GM23338 (cell line): ENCODE results near the gene PAQR5. TPM values are rescaled to one million over a fixed set of nuclear protein-coding genes. Genes with fewer than 3 reads are reported as not detected.
"Not testable (repeated sequence)": the region's sequence is repeated elsewhere in the genome, so short reads cannot be mapped to it uniquely, and the experiment has no call there.

Experiments used
- ATAC-seq: fragments of 200-7000 bp; cut with Tn5 transposase; 3 replicates; pipeline ENCODE4 v1.9.1; 2020
- DNase-seq: peaks from one replicate; pipeline ENCODE4 v3.0.0-alpha.2; 2015; ENCODE audit warnings: low spot score
- H2AFZ ChIP-seq: fragments of 200-600 bp; sonication (generic); 2 replicates; pipeline ENCODE4 v1.8.0; 2016; ENCODE audit warnings: antibody characterized with exemption, mild to moderate bottlenecking, moderate library complexity
- H3F3A ChIP-seq: fragments of 200-600 bp; sonication (generic); replicated peaks from 2 replicates; pipeline ENCODE4 v1.8.0; 2017; ENCODE audit warnings: antibody characterized with exemption, mixed run types, low read depth
- H3K27ac ChIP-seq: fragments of 200-600 bp; sonication (generic); 2 replicates; pipeline ENCODE4 v1.6.1; 2016; ENCODE audit warnings: low read depth
- H3K27me3 ChIP-seq: fragments of 200-600 bp; sonication (generic); 2 replicates; pipeline ENCODE4 v1.8.0; 2016; ENCODE audit warnings: mild to moderate bottlenecking, mixed run types, moderate library complexity; ENCODE audit not compliant: insufficient read depth
- H3K36me3 ChIP-seq: fragments of 200-600 bp; sonication (generic); 2 replicates; pipeline ENCODE4 v1.8.0; 2016; ENCODE audit warnings: mild to moderate bottlenecking; ENCODE audit not compliant: insufficient read depth
- H3K4me1 ChIP-seq: fragments of 200-600 bp; sonication (generic); 2 replicates; pipeline ENCODE4 v1.8.0; 2016; ENCODE audit warnings: mild to moderate bottlenecking, moderate library complexity; ENCODE audit not compliant: insufficient read depth
- H3K4me2 ChIP-seq: fragments of 200-600 bp; sonication (generic); 2 replicates; pipeline ENCODE4 v1.7.1; 2017; ENCODE audit warnings: mixed run types
- H3K4me3 ChIP-seq: fragments of 200-600 bp; sonication (generic); 2 replicates; pipeline ENCODE4 v1.6.1; 2016; ENCODE audit warnings: mixed run types
- H3K79me2 ChIP-seq: fragments of 200-600 bp; sonication (generic); replicated peaks from 2 replicates; pipeline ENCODE4 v1.8.0; 2017; ENCODE audit warnings: mild to moderate bottlenecking; ENCODE audit not compliant: insufficient read depth
- H3K9me2 ChIP-seq: fragments of 200-600 bp; sonication (generic); 2 replicates; pipeline ENCODE4 v1.8.0; 2017; ENCODE audit not compliant: insufficient read depth
- H4K20me1 ChIP-seq: fragments of 200-600 bp; sonication (generic); replicated peaks from 2 replicates; pipeline ENCODE4 v1.8.0; 2017; ENCODE audit warnings: mild to moderate bottlenecking; ENCODE audit not compliant: insufficient read depth
- H3K27ac Mint-ChIP-seq: 2 replicates; pipeline ENCODE4 v1.8.0; 2020; ENCODE audit warnings: inconsistent platforms, mild to moderate bottlenecking, moderate library complexity, mixed read lengths
- H3K27me3 Mint-ChIP-seq: 3 replicates; pipeline ENCODE4 v1.8.0; 2022; ENCODE audit warnings: low read depth, mild to moderate bottlenecking, moderate library complexity, mixed read lengths, inconsistent platforms; ENCODE audit not compliant: insufficient read depth, poor library complexity
- H3K36me3 Mint-ChIP-seq: 3 replicates; pipeline ENCODE4 v1.8.0; 2021; ENCODE audit warnings: low read depth, mild to moderate bottlenecking, inconsistent platforms, moderate library complexity, mixed read lengths
- H3K4me1 Mint-ChIP-seq: 3 replicates; pipeline ENCODE4 v1.8.0; 2020; ENCODE audit warnings: mild to moderate bottlenecking, inconsistent platforms, mixed read lengths
- H3K4me3 Mint-ChIP-seq: 3 replicates; pipeline ENCODE4 v1.8.0; 2021; ENCODE audit warnings: moderate library complexity, mild to moderate bottlenecking, inconsistent platforms, mixed read lengths
- H3K9me3 Mint-ChIP-seq: 3 replicates; pipeline ENCODE4 v1.8.0; 2020; ENCODE audit warnings: moderate library complexity, mild to moderate bottlenecking, inconsistent platforms, mixed read lengths
- CREB1 ChIP-seq: fragments of 250-450 bp; sonication (Bioruptor Pico); IDR thresholded peaks from 2 replicates; pipeline ENCODE4 v1.5.0; 2020; ENCODE audit warnings: low read depth, mild to moderate bottlenecking, moderate library complexity
- EZH2 ChIP-seq: fragments of 200-600 bp; sonication (generic); IDR thresholded peaks from one replicate; pipeline ENCODE4 v1.8.0; 2017; ENCODE audit warnings: antibody characterized with exemption, mild to moderate bottlenecking, low read depth; ENCODE audit not compliant: unreplicated experiment
- EZH2phosphoT487 ChIP-seq: fragments of 200-600 bp; sonication (generic); IDR thresholded peaks from one replicate; pipeline ENCODE4 v1.8.1; 2018; ENCODE audit warnings: antibody characterized with exemption; ENCODE audit not compliant: unreplicated experiment
- NANOG ChIP-seq: IDR thresholded peaks from 2 replicates; pipeline ENCODE4 v1.6.1; 2016; ENCODE audit warnings: antibody characterized with exemption, borderline replicate concordance
- POLR2AphosphoS5 ChIP-seq: IDR thresholded peaks from 2 replicates; pipeline ENCODE4 v1.6.1; 2016; ENCODE audit warnings: antibody characterized with exemption, low read depth
- ZNF331 ChIP-seq: fragments of 250-450 bp; sonication (Bioruptor Pico); IDR thresholded peaks from 2 replicates; pipeline ENCODE4 v1.5.0; 2020; ENCODE audit warnings: low read depth, mild to moderate bottlenecking, moderate library complexity
- polyA plus RNA-seq: library from polyadenylated mRNA; unstranded; fragments of >200 nt; fragmentation: Nextera tagmentation; extraction: Ambion mirVana; gene quantifications from 2 replicates; pipeline ENCODE4 v1.2.1, GENCODE V29; 2016
- total RNA-seq: library from RNA; depleted of rRNA; stranded (reverse); fragments of >200 nt; shearing (Covaris generic); gene quantifications from 2 replicates; pipeline ENCODE4 v1.2.3, GENCODE V29; 2014

Gene PAQR5
- total and polyA plus RNA-seq, 2 experiments from 2014 or later = 8.7 to 14.5 TPM

DNA sequence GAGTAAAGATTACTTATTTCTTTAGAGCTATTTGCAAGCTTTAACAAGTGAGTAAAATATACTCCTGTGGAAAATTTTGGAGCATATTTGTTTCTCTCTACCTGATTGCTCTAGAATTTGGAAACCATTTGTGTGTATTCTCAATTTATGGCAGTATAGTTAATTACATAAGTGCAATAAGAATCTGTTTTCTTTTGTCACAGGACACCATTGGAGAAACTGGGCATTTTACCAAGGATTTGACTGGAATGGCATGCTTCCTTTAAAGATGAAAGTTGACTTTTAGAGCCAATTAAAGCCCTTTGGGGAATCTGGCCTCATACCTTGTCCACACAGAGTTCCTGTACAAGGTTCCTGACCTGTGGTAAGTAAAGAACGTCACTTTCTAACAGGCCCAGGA is 38.4 kb downstream of the PAQR5 start:
- H3K27ac Mint-ChIP-seq = no peak overlapping the region
- peaks cover 14% of the 10 kb centered on the region for H3K4me1 Mint-ChIP-seq
- ATAC-seq = no peak
- Histone ChIP-seq H3F3A (no peaks in the 10 kb centered on the region), H2AFZ (no peak overlapping the region), H3K27me3 (no peaks in the 10 kb centered on the region), H3K36me3 (no peaks in the 10 kb centered on the region), H4K20me1 (no peaks in the 10 kb centered on the region), H3K9me2 (no peaks in the 10 kb centered on the region), H3K79me2 (no peaks in the 10 kb centered on the region), H3K4me3 (no peak overlapping the region), H3K4me1 (peaks cover 8% of the 10 kb centered on the region; the same call in 1 of the 2 replicates), H3K4me2 (no peak overlapping the region), H3K27ac (no peak overlapping the region)
- H3K27me3 Mint-ChIP-seq = peaks cover 2% of the 10 kb centered on the region
- peaks cover 25% of the 10 kb centered on the region; the same call in 2 of the 3 replicates for H3K36me3 Mint-ChIP-seq
- TF ChIP-seq POLR2AphosphoS5 = no peak
- no peak for TF ChIP-seq CREB1 (CRISPR knock-in tag)
- TF ChIP-seq ZNF331 (CRISPR knock-in tag) = no peak
- TF ChIP-seq NANOG = no peak
- no peak overlapping the region for H3K4me3 Mint-ChIP-seq
- peaks cover 9% of the 10 kb centered on the region; the same call in 2 of the 3 replicates for H3K9me3 Mint-ChIP-seq
- no peak for DNase-seq

DNA sequence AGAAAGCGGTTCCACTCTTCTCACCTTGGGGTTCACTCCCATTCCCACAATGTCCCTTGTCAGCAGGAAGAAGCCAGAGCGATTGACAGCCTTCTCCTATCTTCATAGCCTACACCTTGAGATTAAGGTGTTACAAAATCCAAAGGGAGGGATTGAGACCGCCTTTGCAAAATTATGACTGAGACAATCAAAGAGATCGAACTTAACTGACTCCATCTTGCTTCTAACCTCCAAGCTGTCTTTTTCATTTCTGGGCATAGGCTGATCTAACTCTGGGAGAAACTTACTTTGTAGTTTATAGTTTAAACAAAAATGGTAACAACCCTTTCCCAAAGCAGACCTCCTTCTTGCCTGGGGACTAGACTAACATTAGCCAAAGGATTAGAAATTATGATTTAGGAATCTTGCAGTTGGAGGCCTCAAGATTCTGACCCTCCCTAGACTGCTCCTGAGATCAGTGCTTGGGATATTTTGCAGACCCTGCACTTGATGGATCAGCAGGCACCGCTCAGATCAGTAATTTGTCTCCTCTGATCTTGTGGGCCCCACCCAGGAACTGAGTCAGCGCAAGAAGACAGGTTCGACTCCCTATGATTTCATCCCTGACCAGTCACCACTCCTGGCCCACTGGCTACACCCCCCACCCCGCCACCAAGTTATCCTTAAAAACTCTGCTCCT is 40.0 kb downstream of the PAQR5 start:
- H3K9me3 Mint-ChIP-seq = peaks cover 9% of the 10 kb centered on the region; the same call in 2 of the 3 replicates
- H3K4me3 Mint-ChIP-seq = no peak overlapping the region
- no peak for DNase-seq
- Histone ChIP-seq H4K20me1 (no peaks in the 10 kb centered on the region), H3F3A (no peaks in the 10 kb centered on the region), H3K4me1 (peaks cover 15% of the 10 kb centered on the region), H3K36me3 (no peaks in the 10 kb centered on the region), H3K79me2 (no peaks in the 10 kb centered on the region), H3K27me3 (no peaks in the 10 kb centered on the region), H3K4me3 (no peak overlapping the region), H3K27ac (no peak overlapping the region), H3K9me2 (no peaks in the 10 kb centered on the region), H3K4me2 (no peak overlapping the region), H2AFZ (no peak overlapping the region)
- H3K27ac Mint-ChIP-seq = no peak overlapping the region
- no peak for TF ChIP-seq EZH2
- no peak for TF ChIP-seq POLR2AphosphoS5
- no peak for TF ChIP-seq EZH2phosphoT487
- peaks cover 15% of the 10 kb centered on the region for H3K4me1 Mint-ChIP-seq
- no peak for ATAC-seq
- H3K27me3 Mint-ChIP-seq = peaks cover 2% of the 10 kb centered on the region
- peaks cover 25% of the 10 kb centered on the region; the same call in 2 of the 3 replicates for H3K36me3 Mint-ChIP-seq

DNA sequence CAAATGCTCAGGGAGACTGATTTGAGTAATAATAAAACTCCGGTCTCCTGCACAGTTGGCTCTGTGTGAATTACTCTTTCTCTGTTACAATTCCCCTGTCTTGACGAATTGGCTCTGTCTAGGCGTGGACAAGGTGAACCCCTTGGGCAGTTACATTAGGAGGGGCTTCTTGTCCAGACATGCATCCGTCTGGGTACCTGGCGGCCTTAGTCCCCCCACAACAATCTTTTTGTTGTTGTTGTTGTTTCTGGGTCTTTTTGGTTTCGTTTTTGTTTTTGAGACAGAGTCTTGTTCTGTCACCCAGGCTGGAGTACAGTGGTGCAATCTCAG is 40.5 kb downstream of the PAQR5 start:
- H3K4me2 ChIP-seq, H3K9me2 ChIP-seq, H3K9me3 Mint-ChIP-seq, H3F3A ChIP-seq, DNase-seq, H3K27me3 Mint-ChIP-seq, H3K36me3 ChIP-seq, H3K27ac ChIP-seq, H3K27me3 ChIP-seq, ATAC-seq, H3K79me2 ChIP-seq, H3K4me3 ChIP-seq, H3K27ac Mint-ChIP-seq, H2AFZ ChIP-seq, H4K20me1 ChIP-seq, H3K4me3 Mint-ChIP-seq: not testable (repeated sequence)
- Mint-ChIP-seq H3K36me3 (peaks cover 25% of the 10 kb centered on the region; the same call in 2 of the 3 replicates), H3K4me1 (peaks cover 20% of the 10 kb centered on the region)
- H3K4me1 ChIP-seq = peaks cover 20% of the 10 kb centered on the region
